IMR-90 (cell line): ENCODE measurements around the gene CLASP1. TPM values are rescaled to one million over a fixed set of nuclear protein-coding genes. Genes with fewer than 3 reads are reported as not detected.

Experiments
- ATAC-seq: fragments of 200-7000 bp; cut with Tn5 transposase; 2 replicates; pipeline ENCODE4 v1.9.1; 2020; ENCODE audit warnings: low read depth, mild to moderate bottlenecking, moderate library complexity
- BruUV-seq: library from RNA; stranded (reverse); fragments of 400-500 nt; replicated peaks from 2 replicates; lab custom pipeline; 2021; lab: Mats Ljungman, UMichigan
- CTCF ChIA-PET: fragments of 300-600 bp; formaldehyde crosslinking; extraction: SDS; loops from one replicate; lab custom pipeline; 2021; ENCODE audit warnings: antibody characterized with exemption; lab: Yijun Ruan, JAX
- POLR2A ChIA-PET: fragments of 300-600 bp; sonication (Branson Sonifier 250); formaldehyde crosslinking; loops from one replicate; lab custom pipeline; 2022; ENCODE audit warnings: antibody characterized with exemption; ENCODE audit not compliant: unreplicated experiment; lab: Charles Lee
- DNase-seq: peaks from one replicate; pipeline ENCODE4 v3.0.0; 2013
- H2AFZ ChIP-seq: replicated peaks from 2 replicates; pipeline ENCODE3; 2013; ENCODE audit warnings: low read length, mild to moderate bottlenecking; ENCODE audit not compliant: poor library complexity
- H2AK5ac ChIP-seq: 2 replicates; pipeline ENCODE4 v1.6.1; 2013; ENCODE audit warnings: low read depth, low read length, inconsistent platforms
- H2AK9ac ChIP-seq: replicated peaks from 2 replicates; pipeline ENCODE3; 2013; ENCODE audit warnings: mild to moderate bottlenecking, low read depth, low read length, moderate library complexity; ENCODE audit not compliant: poor library complexity
- H2BK120ac ChIP-seq: 2 replicates; pipeline ENCODE4 v1.6.1; 2013; ENCODE audit warnings: low read depth, low read length, inconsistent platforms
- H2BK15ac ChIP-seq: 3 replicates; pipeline ENCODE4 v1.6.1; 2013; ENCODE audit warnings: low read depth, low read length, inconsistent platforms
- H2BK20ac ChIP-seq: 2 replicates; pipeline ENCODE4 v1.6.1; 2013; ENCODE audit warnings: low read depth, mild to moderate bottlenecking, inconsistent platforms, low read length, moderate library complexity
- H2BK5ac ChIP-seq: 2 replicates; pipeline ENCODE4 v1.6.1; 2013; ENCODE audit warnings: mild to moderate bottlenecking, low read depth, low read length, inconsistent platforms; ENCODE audit not compliant: poor library complexity, severe bottlenecking
- H3K14ac ChIP-seq: replicated peaks from 2 replicates; pipeline ENCODE4 v1.6.1; 2013; ENCODE audit warnings: low read depth, low read length, inconsistent platforms
- H3K18ac ChIP-seq: 2 replicates; pipeline ENCODE4 v1.6.1; 2013; ENCODE audit warnings: low read depth, low read length, control low read depth
- H3K23ac ChIP-seq: 2 replicates; pipeline ENCODE4 v1.6.1; 2013; ENCODE audit warnings: low read depth, low read length, inconsistent platforms
- H3K27ac ChIP-seq: 2 replicates; pipeline ENCODE4 v1.5.1; 2013; ENCODE audit warnings: mild to moderate bottlenecking, control low read depth, low read length; ENCODE audit not compliant: insufficient read depth
- H3K27me3 ChIP-seq: 2 replicates; pipeline ENCODE4 v1.6.1; 2013; ENCODE audit warnings: low read length; ENCODE audit not compliant: control insufficient read depth, insufficient read depth
- H3K36me3 ChIP-seq: 2 replicates; pipeline ENCODE4 v1.6.1; 2013; ENCODE audit warnings: low read length, mixed read lengths; ENCODE audit not compliant: control insufficient read depth, insufficient read depth
- H3K4ac ChIP-seq: 2 replicates; pipeline ENCODE4 v1.6.1; 2013; ENCODE audit warnings: low read depth, low read length, inconsistent platforms
- H3K4me1 ChIP-seq: 2 replicates; pipeline ENCODE4 v1.6.1; 2013; ENCODE audit warnings: low read length, mixed read lengths; ENCODE audit not compliant: control insufficient read depth, insufficient read depth
- H3K4me2 ChIP-seq: 2 replicates; pipeline ENCODE4 v1.6.1; 2013; ENCODE audit warnings: low read depth, mild to moderate bottlenecking, control low read depth, low read length, moderate library complexity
- H3K4me3 ChIP-seq: 2 replicates; pipeline ENCODE4 v1.5.1; 2013; ENCODE audit warnings: low read depth, mild to moderate bottlenecking, control low read depth, low read length, moderate library complexity; ENCODE audit not compliant: insufficient read depth
- H3K56ac ChIP-seq: 2 replicates; pipeline ENCODE4 v1.6.1; 2013; ENCODE audit warnings: low read length, inconsistent platforms; ENCODE audit not compliant: insufficient read depth; ENCODE audit errors: extremely low read depth
- H3K79me1 ChIP-seq, 2 experiments: 2 replicates each; pipeline ENCODE4 v1.6.1; 2013; ENCODE audit warnings: low read length in 2 of 2, inconsistent platforms in 1 of 2, low read depth in 1 of 2
- H3K9ac ChIP-seq: 2 replicates; pipeline ENCODE4 v1.6.1; 2013; ENCODE audit warnings: low read depth, low read length, control low read depth
- H3K9me1 ChIP-seq: 2 replicates; pipeline ENCODE4 v1.6.1; 2013; ENCODE audit warnings: low read length, inconsistent platforms; ENCODE audit not compliant: insufficient read depth
- H3K9me3 ChIP-seq: 2 replicates; pipeline ENCODE4 v1.6.1; 2013; ENCODE audit warnings: low read length; ENCODE audit not compliant: control insufficient read depth, insufficient read depth
- H4K20me1 ChIP-seq: 2 replicates; pipeline ENCODE4 v1.6.1; 2013; ENCODE audit warnings: low read length, inconsistent platforms; ENCODE audit not compliant: insufficient read depth
- H4K5ac ChIP-seq: 2 replicates; pipeline ENCODE4 v1.6.1; 2013; ENCODE audit warnings: mild to moderate bottlenecking, low read depth, low read length, control low read depth
- H4K8ac ChIP-seq, 2 experiments: 2 replicates each; pipeline ENCODE4 v1.6.1; 2013; ENCODE audit warnings: low read depth in 2 of 2, low read length in 2 of 2, control low read depth in 1 of 2, inconsistent platforms in 1 of 2
- H4K91ac ChIP-seq: 2 replicates; pipeline ENCODE4 v1.6.1; 2013; ENCODE audit warnings: low read depth, low read length, inconsistent platforms; ENCODE audit not compliant: insufficient read depth
- BHLHE40 ChIP-seq: fragments of 150-350 bp; IDR thresholded peaks from 2 replicates; pipeline ENCODE4 v1.6.1; 2016; ENCODE audit warnings: mild to moderate bottlenecking, low read depth, low read length
- CEBPB ChIP-seq: IDR thresholded peaks from 2 replicates; pipeline ENCODE4 v1.6.1; 2012; ENCODE audit warnings: low read depth, low read length, improper control_type of control experiment
- CTCF ChIP-seq: conservative IDR thresholded peaks from 2 replicates; pipeline ENCODE4 v1.5.1; 2012; ENCODE audit warnings: mild to moderate bottlenecking, low read depth, low read length, improper control_type of control experiment
- FOS ChIP-seq: fragments of 150-350 bp; IDR thresholded peaks from 2 replicates; pipeline ENCODE4 v1.6.1; 2016; ENCODE audit warnings: low read depth, low read length
- MAFK ChIP-seq: IDR thresholded peaks from 2 replicates; pipeline ENCODE4 v1.6.1; 2012; ENCODE audit warnings: low read depth, low read length, improper control_type of control experiment
- MAZ ChIP-seq: IDR thresholded peaks from 2 replicates; pipeline ENCODE4 v1.6.1; 2012; ENCODE audit warnings: low read depth, mild to moderate bottlenecking, low read length, improper control_type of control experiment, moderate library complexity, borderline replicate concordance
- MXI1 ChIP-seq: IDR thresholded peaks from 2 replicates; pipeline ENCODE4 v1.6.1; 2012; ENCODE audit warnings: low read depth, mild to moderate bottlenecking, low read length, moderate library complexity, borderline replicate concordance
- NFE2L2 ChIP-seq: fragments of 150-350 bp; IDR thresholded peaks from 2 replicates; pipeline ENCODE4 v1.6.1; 2016; ENCODE audit warnings: low read depth, mild to moderate bottlenecking, low read length
- POLR2A ChIP-seq: IDR thresholded peaks from 2 replicates; pipeline ENCODE4 v1.6.1; 2012; ENCODE audit warnings: mild to moderate bottlenecking, low read depth, low read length
- RAD21 ChIP-seq: IDR thresholded peaks from 2 replicates; pipeline ENCODE4 v1.6.1; 2012; ENCODE audit warnings: low read length, improper control_type of control experiment
- RCOR1 ChIP-seq: IDR thresholded peaks from 2 replicates; pipeline ENCODE4 v1.6.1; 2012; ENCODE audit warnings: mild to moderate bottlenecking, low read length, improper control_type of control experiment; ENCODE audit not compliant: insufficient replicate concordance
- RFX5 ChIP-seq: IDR thresholded peaks from 2 replicates; pipeline ENCODE4 v1.8.0; 2012; ENCODE audit warnings: low read depth, mild to moderate bottlenecking, low read length, moderate library complexity
- SMC3 ChIP-seq: fragments of 150-350 bp; IDR thresholded peaks from 2 replicates; pipeline ENCODE4 v1.6.1; 2016; ENCODE audit warnings: low read depth, mild to moderate bottlenecking, antibody characterized with exemption, low read length, moderate library complexity
- USF2 ChIP-seq: fragments of 150-350 bp; IDR thresholded peaks from 2 replicates; pipeline ENCODE4 v1.6.1; 2017; ENCODE audit warnings: mild to moderate bottlenecking, antibody characterized with exemption, low read length, low read depth
- WGBS, 2 experiments: methylation state at CpG; one replicate each; pipeline versions ENCODE4 v1.1.5 to v1.1.7; 2013; ENCODE audit warnings: missing lambda C conversion rate in 2 of 2; ENCODE audit not compliant: insufficient read length in 1 of 2; ENCODE audit errors: extremely low coverage in 2 of 2; 5-methylcytosine and 5-hydroxymethylcytosine counted together
- dilution Hi-C: fragments of 300-500 bp; cut with HindIII; formaldehyde crosslinking; loops from one replicate; pipeline ENCODE4 v1.14.3; 2018; ENCODE audit warnings: low sequenced_read_pairs; ENCODE audit not compliant: unreplicated experiment
- in situ Hi-C: fragments of 300-500 bp; cut with MboI; formaldehyde crosslinking; loops from 3 replicates; pipeline ENCODE4 v1.14.3; 2019; ENCODE audit warnings: low sequenced_read_pairs, inconsistent platforms, mixed read lengths
- intact Hi-C: fragments of 100-400 bp; cut with micrococcal nuclease; formaldehyde crosslinking; loops from 2 replicates; pipeline ENCODE4 v1.10.0; 2022
- polyA plus RNA-seq, 3 experiments: library from polyadenylated mRNA; depleted of rRNA; stranded (reverse); fragments of >200 nt; gene quantifications; 2 replicates each; pipeline ENCODE4 v1.2.3, GENCODE V29; 2012; ENCODE audit warnings: low replicate concordance in 1 of 3
- total RNA-seq: library from RNA; depleted of rRNA; stranded (reverse); fragments of >200 nt; gene quantifications from 2 replicates; pipeline ENCODE4 v1.2.3, GENCODE V29; 2012
- TF ChIP-seq, protein P1 (sequence below): fragments of 150-350 bp; IDR thresholded peaks from 2 replicates; pipeline ENCODE4 v1.6.1; 2016; ENCODE audit warnings: low read depth, mild to moderate bottlenecking, low read length, moderate library complexity, borderline replicate concordance

The CLASP1 gene
- total and polyA plus RNA-seq, 2 of the 4 experiments (the other 2 are of a cell fraction), result 12.3 to 33.7 TPM

DNA sequence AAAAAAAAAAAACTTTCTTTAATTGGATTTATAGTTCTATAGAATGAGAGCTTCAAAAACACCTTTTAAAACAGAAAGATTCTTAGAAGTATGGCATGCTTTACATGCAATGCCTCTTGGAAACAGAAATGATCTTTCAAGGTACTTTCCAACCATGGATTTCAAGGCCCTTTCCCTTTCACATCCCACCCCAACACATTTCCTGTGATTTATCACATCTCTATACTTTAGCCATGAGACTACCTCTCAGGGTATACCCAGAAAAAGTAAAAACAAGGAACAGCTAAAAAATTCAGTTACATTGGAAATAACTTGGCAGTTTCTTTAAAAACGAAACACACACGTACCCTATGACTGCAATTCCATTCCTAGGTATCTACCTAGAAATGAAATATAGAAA lies 103.3 kb downstream of the CLASP1 start:
- Histone ChIP-seq H4K5ac (no peak overlapping the region), H3K14ac (no peak overlapping the region), H3K56ac (no peak overlapping the region), H3K4me2 (no peak overlapping the region), H3K9ac (no peak overlapping the region), H3K4me1 (peaks cover 8% of the 10 kb centered on the region), H4K91ac (no peak overlapping the region), H3K23ac (no peak overlapping the region), H3K4ac (no peak overlapping the region), H2BK20ac (no peak overlapping the region), H4K8ac (no peak overlapping the region), H3K18ac (no peak overlapping the region), H4K20me1 (peaks cover 52% of the 10 kb centered on the region), H3K36me3 (no peaks in the 10 kb centered on the region), H2AK9ac (no peak overlapping the region), H3K9me3 (no peaks in the 10 kb centered on the region), H3K27me3 (no peaks in the 10 kb centered on the region), H2AFZ (no peak overlapping the region), H3K27ac (no peak overlapping the region), H2BK120ac (no peak overlapping the region), H3K9me1 (no peaks in the 10 kb centered on the region; the same call in 1 of the 2 replicates), H2BK15ac (no peak overlapping the region), H2BK5ac (no peak overlapping the region), H2AK5ac (no peak overlapping the region), H3K79me1 (peaks cover 24 to 74% of the 10 kb centered on the region in 2 experiments), H3K4me3 (no peak overlapping the region)
- TF ChIP-seq POLR2A (no peak), RAD21 (no peak), MXI1 (no peak), RFX5 (no peak), BHLHE40 (no peak), FOS (no peak), SMC3 (no peak), CEBPB (no peak), MAZ (no peak), MAFK (no peak), NFE2L2 (no peak), RCOR1 (no peak), USF2 (no peak), CTCF (no peak)
- TF ChIP-seq, protein P1, sequence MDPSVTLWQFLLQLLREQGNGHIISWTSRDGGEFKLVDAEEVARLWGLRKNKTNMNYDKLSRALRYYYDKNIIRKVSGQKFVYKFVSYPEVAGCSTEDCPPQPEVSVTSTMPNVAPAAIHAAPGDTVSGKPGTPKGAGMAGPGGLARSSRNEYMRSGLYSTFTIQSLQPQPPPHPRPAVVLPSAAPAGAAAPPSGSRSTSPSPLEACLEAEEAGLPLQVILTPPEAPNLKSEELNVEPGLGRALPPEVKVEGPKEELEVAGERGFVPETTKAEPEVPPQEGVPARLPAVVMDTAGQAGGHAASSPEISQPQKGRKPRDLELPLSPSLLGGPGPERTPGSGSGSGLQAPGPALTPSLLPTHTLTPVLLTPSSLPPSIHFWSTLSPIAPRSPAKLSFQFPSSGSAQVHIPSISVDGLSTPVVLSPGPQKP, result no peak
- POLR2A ChIA-PET, result no interaction called here
- dilution Hi-C loops (no loop called here), in situ Hi-C loops (loop anchor here (25.0 kb wide), 1 partner anchor 459 kb away; no protein-coding TSS in a partner anchor), intact Hi-C loops (no loop called here)
- no CpG with 5 or more reads among the region's 2 CpGs for WGBS, 2 experiments
- CTCF ChIA-PET, result interaction anchor here (0.6 kb wide), 1 partner anchor 162 kb away, joined by 3 read pairs; no protein-coding TSS in a partner anchor
- no peak for ATAC-seq
- BruUV-seq, result no TSS peak
- no peak for DNase-seq
